Mesodermal cell (in vitro differentiated cells): ENCODE data around the gene GBF1.

Source experiments
- H3K27ac ChIP-seq: 2 replicates; pipeline ENCODE4 v1.7.0; 2013; ENCODE audit warnings: mild to moderate bottlenecking, low read depth, low read length, moderate library complexity; ENCODE audit not compliant: severe bottlenecking
- H3K36me3 ChIP-seq: 2 replicates; pipeline ENCODE4 v1.7.1; 2013; ENCODE audit warnings: mild to moderate bottlenecking, low read length, moderate library complexity; ENCODE audit not compliant: control insufficient read depth, insufficient read depth
- H3K4me1 ChIP-seq: one replicate; pipeline ENCODE4 v1.7.1; 2013; ENCODE audit warnings: mild to moderate bottlenecking, low read length; ENCODE audit not compliant: insufficient read depth, control insufficient read depth, poor library complexity, severe bottlenecking
- H3K4me3 ChIP-seq: 2 replicates; pipeline ENCODE4 v1.7.0; 2013; ENCODE audit warnings: low read length, control low read depth, mild to moderate bottlenecking; ENCODE audit not compliant: insufficient read depth, poor library complexity, severe bottlenecking; ENCODE audit errors: extremely low read depth
- H3K9me3 ChIP-seq: 2 replicates; pipeline ENCODE4 v1.7.1; 2013; ENCODE audit warnings: mild to moderate bottlenecking, low read length, moderate library complexity; ENCODE audit not compliant: control insufficient read depth
- WGBS, 2 experiments: methylation state at CpG; one replicate each; pipeline ENCODE4 v1.1.5; 2013; ENCODE audit warnings: missing lambda C conversion rate in 2 of 2; ENCODE audit not compliant: insufficient coverage in 2 of 2; 5-methylcytosine and 5-hydroxymethylcytosine counted together

The GBF1 gene

DNA sequence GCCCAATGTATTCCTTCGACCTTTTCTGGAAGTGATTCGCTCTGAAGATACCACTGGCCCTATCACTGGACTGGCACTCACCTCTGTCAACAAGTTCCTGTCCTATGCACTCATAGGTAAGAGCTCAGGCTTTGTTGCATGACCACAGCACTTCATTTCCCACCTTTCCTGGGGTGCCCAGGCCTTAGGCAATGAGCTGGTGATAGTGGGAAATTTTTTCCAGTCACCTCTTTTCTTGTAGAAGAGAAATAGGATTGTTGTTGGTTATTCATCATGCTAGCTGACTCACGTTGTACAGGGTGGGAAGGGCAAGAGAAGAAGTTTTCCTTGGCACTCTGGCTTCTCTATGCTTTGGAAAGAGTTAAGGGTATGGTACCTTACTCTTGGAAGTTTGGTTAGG lies 98.7 kb downstream of the GBF1 start:
- 98 to 100% methylated on average over 2 to 3 of the region's 3 CpGs for WGBS, 2 experiments
- Histone ChIP-seq H3K36me3 (peaks cover 41% of the 10 kb centered on the region), H3K9me3 (no peaks in the 10 kb centered on the region), H3K4me1 (peaks cover 14% of the 10 kb centered on the region), H3K27ac (no peak overlapping the region), H3K4me3 (no peak overlapping the region)

GRCh38 chr10:102347236-102347828 lies 102.0 kb downstream of the GBF1 start:
- peaks cover 58% of the 10 kb centered on the region for H3K36me3 ChIP-seq
- no peak overlapping the region for H3K4me3 ChIP-seq
- no peaks in the 10 kb centered on the region for H3K9me3 ChIP-seq
- H3K4me1 ChIP-seq: peaks cover 12% of the 10 kb centered on the region
- H3K27ac ChIP-seq: no peak overlapping the region
- 40 to 100% methylated on average over 1 to 2 of the region's 2 CpGs for WGBS, 2 experiments

DNA sequence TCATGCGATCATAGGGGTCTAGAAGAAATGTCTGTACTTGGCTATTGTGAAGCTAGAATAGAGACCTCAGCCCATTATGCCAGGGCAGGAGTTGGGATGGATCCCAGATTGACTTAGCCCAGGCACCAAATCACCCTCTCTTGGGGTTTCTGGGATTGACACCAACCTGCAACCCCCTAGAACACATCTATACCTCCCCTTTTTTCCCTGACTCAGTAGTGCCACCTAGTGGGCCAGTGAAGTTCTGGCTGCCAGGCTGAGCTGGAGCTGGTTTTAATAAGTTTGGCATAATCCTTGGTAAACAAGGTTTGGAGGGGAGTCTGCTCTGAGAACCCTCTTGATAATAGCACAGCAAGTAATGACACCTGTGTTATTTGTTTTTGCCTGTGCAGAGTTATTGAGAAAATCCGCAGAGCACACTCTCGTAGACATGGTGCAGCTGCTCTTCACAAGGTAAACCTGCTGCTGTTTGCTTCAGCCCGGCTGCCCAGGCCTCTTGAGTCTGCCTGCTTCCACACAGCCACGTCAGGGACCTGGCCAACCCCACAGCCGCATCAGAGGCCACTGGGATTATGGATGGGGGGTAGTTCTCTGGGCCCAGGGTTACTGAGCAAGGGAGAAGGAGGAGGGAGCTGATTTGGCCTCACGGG lies 106.9 kb downstream of the GBF1 start:
- Histone ChIP-seq H3K4me1 (no peaks in the 10 kb centered on the region), H3K9me3 (no peaks in the 10 kb centered on the region), H3K36me3 (peaks cover 78% of the 10 kb centered on the region), H3K4me3 (no peak overlapping the region), H3K27ac (no peak overlapping the region)
- 82 to 84% methylated on average over 5 of the region's 7 CpGs for WGBS, 2 experiments

DNA sequence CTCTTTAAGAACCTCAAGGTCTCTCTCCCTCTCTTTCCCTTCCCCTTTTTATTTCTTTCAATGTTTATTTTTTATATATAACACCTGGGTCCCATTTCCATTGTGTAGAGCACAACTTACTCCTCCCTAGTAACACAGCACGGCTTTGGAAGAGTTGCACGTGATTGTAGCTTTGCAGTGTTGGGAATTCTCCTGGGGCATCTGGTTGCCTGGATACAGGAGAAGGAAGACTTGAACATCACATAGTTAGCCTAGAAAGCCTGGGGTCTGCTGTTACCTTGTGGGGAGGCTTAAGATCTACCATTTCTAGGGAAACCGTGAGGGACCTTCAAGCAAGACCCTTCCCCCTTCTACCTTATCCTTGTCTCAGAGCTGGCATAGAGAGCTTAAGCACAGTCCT lies 109.1 kb downstream of the GBF1 start:
- Histone ChIP-seq H3K27ac (no peak overlapping the region), H3K4me1 (no peaks in the 10 kb centered on the region), H3K9me3 (no peaks in the 10 kb centered on the region), H3K36me3 (peaks cover 82% of the 10 kb centered on the region), H3K4me3 (no peak overlapping the region)
- WGBS, 2 experiments: 100% methylated on average over 1 to 2 of the region's 3 CpGs

GRCh38 chr10:102358712-102359382 lies 113.5 kb downstream of the GBF1 start:
- H3K36me3 ChIP-seq: peaks cover 93% of the 10 kb centered on the region
- 98 to 100% methylated on average over 3 to 4 of the region's 4 CpGs for WGBS, 2 experiments

DNA sequence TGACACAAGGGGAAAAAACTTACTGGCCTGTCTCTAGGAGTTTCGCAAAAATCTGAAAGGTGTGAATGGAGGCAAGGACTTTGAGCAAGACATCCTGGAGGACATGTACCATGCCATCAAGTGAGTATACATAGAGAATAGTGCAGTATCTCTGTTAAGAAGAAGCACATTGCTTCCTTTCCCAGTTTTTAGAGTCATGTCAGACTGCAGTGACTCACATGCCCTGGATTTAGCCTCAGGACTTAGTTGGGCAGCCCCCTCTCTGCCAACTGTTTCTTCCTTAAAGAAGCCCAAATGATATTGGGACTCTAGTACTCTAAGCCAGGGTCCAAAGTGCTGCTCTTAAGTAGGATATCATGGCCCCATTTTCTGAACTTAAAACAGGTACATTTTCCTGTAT lies 122.1 kb downstream of the GBF1 start:
- WGBS, 2 experiments: 93 to 100% methylated on average over 1 of the region's 1 CpG
- Histone ChIP-seq H3K36me3 (peaks cover 91% of the 10 kb centered on the region), H3K27ac (no peak overlapping the region), H3K4me1 (no peaks in the 10 kb centered on the region), H3K9me3 (peaks cover 4% of the 10 kb centered on the region), H3K4me3 (no peak overlapping the region)

More at GRCh38 chr10:102358712-102359382, 113.5 kb downstream of the GBF1 start:
- H3K4me1 ChIP-seq: no peaks in the 10 kb centered on the region
- no peak overlapping the region for H3K27ac ChIP-seq
- H3K4me3 ChIP-seq: no peak overlapping the region
- H3K9me3 ChIP-seq: no peaks in the 10 kb centered on the region

- Histone ChIP-seq H3K4me1 (no peaks in the 10 kb centered on the region), H3K36me3 (peaks cover 91% of the 10 kb centered on the region), H3K4me3 (no peak overlapping the region), H3K27ac (no peak overlapping the region), H3K9me3 (peaks cover 4% of the 10 kb centered on the region)
- 89 to 90% methylated on average over 3 of the region's 3 CpGs for WGBS, 2 experiments
Observed at GRCh38 chr10:102368077-102368476, 122.7 kb downstream of the GBF1 start.

DNA sequence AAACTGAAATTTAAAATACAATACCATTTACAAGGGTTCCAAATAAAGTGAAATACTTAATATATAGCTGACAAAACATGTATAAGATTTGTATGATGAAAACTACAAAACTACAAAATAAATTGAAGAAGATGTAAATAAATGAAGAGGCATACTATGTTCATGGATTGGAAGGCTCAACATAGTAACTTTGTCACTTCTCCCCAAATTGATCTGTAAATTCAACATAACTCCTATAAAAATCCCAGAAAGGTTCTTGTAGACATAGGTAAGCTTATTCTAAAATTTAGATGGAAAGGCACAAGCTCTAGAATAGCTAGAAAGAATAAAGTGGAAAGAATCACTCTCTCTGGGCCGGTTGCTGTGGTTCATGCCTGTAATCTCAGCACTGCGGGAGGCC lies 126.0 kb downstream of the GBF1 start:
- H3K9me3 ChIP-seq: peaks cover 4% of the 10 kb centered on the region
- H3K4me1 ChIP-seq: no peaks in the 10 kb centered on the region
- H3K27ac ChIP-seq: no peak overlapping the region
- WGBS, 2 experiments: 95% methylated on average over 2 of the region's 2 CpGs; no CpG with 5 or more reads in 1 of the 2 experiments
- H3K36me3 ChIP-seq: peaks cover 92% of the 10 kb centered on the region
- H3K4me3 ChIP-seq: no peak overlapping the region

GRCh38 chr10:102375250-102375649 lies 129.9 kb downstream of the GBF1 start:
- peaks cover 4% of the 10 kb centered on the region for H3K9me3 ChIP-seq
- WGBS, 2 experiments: 89 to 93% methylated on average over 7 of the region's 7 CpGs
- no peaks in the 10 kb centered on the region for H3K4me1 ChIP-seq
- no peak overlapping the region for H3K27ac ChIP-seq
- H3K36me3 ChIP-seq: peaks cover 88% of the 10 kb centered on the region
- H3K4me3 ChIP-seq: no peak overlapping the region

- peaks cover 1% of the 10 kb centered on the region for H3K9me3 ChIP-seq
- WGBS, 2 experiments: 83 to 88% methylated on average over 2 of the region's 2 CpGs
- no peak overlapping the region for H3K4me3 ChIP-seq
- no peaks in the 10 kb centered on the region for H3K4me1 ChIP-seq
- peaks cover 85% of the 10 kb centered on the region for H3K36me3 ChIP-seq
- H3K27ac ChIP-seq: no peak overlapping the region
Observed at GRCh38 chr10:102375867-102376266, 130.5 kb downstream of the GBF1 start.

DNA sequence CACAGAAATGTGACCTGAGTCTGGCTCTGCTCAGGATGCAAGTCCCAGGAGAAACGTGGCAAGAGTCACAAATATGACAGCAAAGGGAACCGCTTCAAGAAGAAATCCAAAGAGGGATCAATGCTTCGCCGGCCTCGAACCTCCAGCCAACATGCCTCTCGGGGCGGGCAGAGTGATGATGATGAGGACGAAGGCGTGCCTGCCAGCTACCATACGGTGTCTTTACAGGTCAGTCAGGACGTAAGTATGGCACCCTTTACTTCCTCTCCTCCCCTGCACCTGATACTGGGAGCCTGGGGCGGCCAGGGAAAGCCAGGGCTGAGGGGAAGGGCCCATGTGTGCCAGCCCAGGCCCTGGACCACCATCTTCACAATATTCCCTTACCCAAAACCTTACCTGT lies 131.6 kb downstream of the GBF1 start:
- WGBS, 2 experiments: 97 to 98% methylated on average over 9 of the region's 12 CpGs
- Histone ChIP-seq H3K4me1 (no peaks in the 10 kb centered on the region), H3K36me3 (peaks cover 84% of the 10 kb centered on the region), H3K4me3 (no peak overlapping the region), H3K9me3 (no peaks in the 10 kb centered on the region), H3K27ac (no peak overlapping the region)
